ENCODE results near the gene ZNF831.

The ZNF831 gene

GRCh38 chr20:59305908-59306655 lies 142.5 kb downstream of the ZNF831 start:
- no peak for DNase-seq (ENCODE audit: low spot score)

- DNase-seq (ENCODE audit: low spot score), result no peak
Measured at GRCh38 chr20:59307270-59307669, 143.6 kb downstream of the ZNF831 start.

All from ecto neural progenitor cell (in vitro differentiated cells).